GM21515 (cell line): ENCODE data around the gene GAREM2.
"Not testable (repeated sequence)": the region's sequence is repeated elsewhere in the genome, so short reads cannot be mapped to it uniquely, and the experiment has no call there.

Experiments used
- ATAC-seq: cut with Tn5 transposase; IDR thresholded peaks from one replicate; pipeline ENCODE4 v1.9.1; 2021; ENCODE audit not compliant: unreplicated experiment

Gene GAREM2

GRCh38 chr2:26172871-26173775 lies at the start of gene GAREM2:
Gene GAREM2 (plus strand): TSS chr2:26173088. CDS start chr2:26173221, 133 bp downstream.
- no peak for ATAC-seq

- no peak for ATAC-seq
Observed at GRCh38 chr2:26123426-26123825, 49.5 kb upstream of the GAREM2 start.

- ATAC-seq = no peak
Observed at GRCh38 chr2:26126074-26126473, 46.8 kb upstream of the GAREM2 start.

GRCh38 chr2:26128176-26128575 lies 44.7 kb upstream of the GAREM2 start:
- ATAC-seq = no peak

- no peak for ATAC-seq
Observed at GRCh38 chr2:26130763-26131162, 42.1 kb upstream of the GAREM2 start.

GRCh38 chr2:26136451-26136850 lies 36.4 kb upstream of the GAREM2 start:
- no peak for ATAC-seq

- ATAC-seq = no peak
Observed at GRCh38 chr2:26139269-26140183, 33.4 kb upstream of the GAREM2 start.

GRCh38 chr2:26141145-26141769 lies 31.6 kb upstream of the GAREM2 start:
- no peak for ATAC-seq

GRCh38 chr2:26144031-26144430 lies 28.9 kb upstream of the GAREM2 start:
- no peak for ATAC-seq

- ATAC-seq = no peak
Observed at GRCh38 chr2:26144953-26145680, 27.8 kb upstream of the GAREM2 start.

- no peak for ATAC-seq
Observed at GRCh38 chr2:26148501-26148900, 24.4 kb upstream of the GAREM2 start.

GRCh38 chr2:26150243-26150642 lies 22.6 kb upstream of the GAREM2 start:
- ATAC-seq = no peak

GRCh38 chr2:26157580-26157979 lies 15.3 kb upstream of the GAREM2 start:
- no peak for ATAC-seq

- no peak for ATAC-seq
Observed at GRCh38 chr2:26161926-26162325, 11.0 kb upstream of the GAREM2 start.

- no peak for ATAC-seq
Observed at GRCh38 chr2:26162963-26163362, 9.9 kb upstream of the GAREM2 start.

GRCh38 chr2:26164231-26164630 lies 8.7 kb upstream of the GAREM2 start:
- no peak for ATAC-seq

- no peak for ATAC-seq
Observed at GRCh38 chr2:26164641-26165211, 8.2 kb upstream of the GAREM2 start.

GRCh38 chr2:26165403-26165802 lies 7.5 kb upstream of the GAREM2 start:
- no peak for ATAC-seq

GRCh38 chr2:26166541-26166940 lies 6.3 kb upstream of the GAREM2 start:
- ATAC-seq = not testable (repeated sequence)

- ATAC-seq = no peak
Observed at GRCh38 chr2:26168785-26169184, 4.1 kb upstream of the GAREM2 start.
